Nephron progenitor cell (in vitro differentiated cells): ENCODE measurements around the gene TRIM38.

ENCODE experiments used
- DNase-seq: peaks from one replicate; pipeline ENCODE4 v3.0.0; 2021
- H3K27ac Mint-ChIP-seq: 2 replicates; pipeline ENCODE4 v1.8.0; 2021; ENCODE audit warnings: mild to moderate bottlenecking, moderate library complexity, mixed read lengths
- H3K27me3 Mint-ChIP-seq: 2 replicates; pipeline ENCODE4 v1.8.0; 2021; ENCODE audit warnings: mild to moderate bottlenecking, low read depth, mixed read lengths; ENCODE audit not compliant: poor library complexity
- H3K36me3 Mint-ChIP-seq: 2 replicates; pipeline ENCODE4 v1.8.0; 2021; ENCODE audit warnings: low read depth, mixed read lengths
- H3K4me1 Mint-ChIP-seq: 2 replicates; pipeline ENCODE4 v1.8.0; 2021; ENCODE audit warnings: mixed read lengths
- H3K4me3 Mint-ChIP-seq: 2 replicates; pipeline ENCODE4 v1.8.0; 2021; ENCODE audit warnings: mild to moderate bottlenecking, moderate library complexity, mixed read lengths
- H3K9me3 Mint-ChIP-seq: 2 replicates; pipeline ENCODE4 v1.8.0; 2021; ENCODE audit warnings: mild to moderate bottlenecking, moderate library complexity, mixed read lengths
- TF ChIP-seq, protein P1 (sequence below): fragments of 200-600 bp; sonication (generic); IDR thresholded peaks from 2 replicates; pipeline ENCODE4 v1.5.0; 2021; ENCODE audit warnings: antibody characterized with exemption

TRIM38 gene

GRCh38 chr6:25961619-25962148 lies 918 bp upstream of the TRIM38 start:
- Mint-ChIP-seq H3K4me3 (no peak overlapping the region), H3K9me3 (peaks cover 50% of the 10 kb centered on the region)

GRCh38 chr6:25963426-25964123 lies 973 bp downstream of the TRIM38 start:
- TF ChIP-seq, protein P1, sequence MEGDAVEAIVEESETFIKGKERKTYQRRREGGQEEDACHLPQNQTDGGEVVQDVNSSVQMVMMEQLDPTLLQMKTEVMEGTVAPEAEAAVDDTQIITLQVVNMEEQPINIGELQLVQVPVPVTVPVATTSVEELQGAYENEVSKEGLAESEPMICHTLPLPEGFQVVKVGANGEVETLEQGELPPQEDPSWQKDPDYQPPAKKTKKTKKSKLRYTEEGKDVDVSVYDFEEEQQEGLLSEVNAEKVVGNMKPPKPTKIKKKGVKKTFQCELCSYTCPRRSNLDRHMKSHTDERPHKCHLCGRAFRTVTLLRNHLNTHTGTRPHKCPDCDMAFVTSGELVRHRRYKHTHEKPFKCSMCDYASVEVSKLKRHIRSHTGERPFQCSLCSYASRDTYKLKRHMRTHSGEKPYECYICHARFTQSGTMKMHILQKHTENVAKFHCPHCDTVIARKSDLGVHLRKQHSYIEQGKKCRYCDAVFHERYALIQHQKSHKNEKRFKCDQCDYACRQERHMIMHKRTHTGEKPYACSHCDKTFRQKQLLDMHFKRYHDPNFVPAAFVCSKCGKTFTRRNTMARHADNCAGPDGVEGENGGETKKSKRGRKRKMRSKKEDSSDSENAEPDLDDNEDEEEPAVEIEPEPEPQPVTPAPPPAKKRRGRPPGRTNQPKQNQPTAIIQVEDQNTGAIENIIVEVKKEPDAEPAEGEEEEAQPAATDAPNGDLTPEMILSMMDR, result no peak
- H3K9me3 Mint-ChIP-seq, result peaks cover 39% of the 10 kb centered on the region
- peak overlapping the region; percentile 80 for H3K27ac Mint-ChIP-seq
- no peak for DNase-seq
- peaks cover 29% of the 10 kb centered on the region for H3K4me1 Mint-ChIP-seq
- peaks cover 3% of the 10 kb centered on the region for H3K27me3 Mint-ChIP-seq
- H3K4me3 Mint-ChIP-seq, result peak overlapping the region; percentile 76
- H3K36me3 Mint-ChIP-seq, result peaks cover 24% of the 10 kb centered on the region

More at GRCh38 chr6:25961619-25962148, 918 bp upstream of the TRIM38 start:
- no peak overlapping the region for H3K27ac Mint-ChIP-seq
- TF ChIP-seq, protein P1, result no peak
- peaks cover 35% of the 10 kb centered on the region for H3K4me1 Mint-ChIP-seq
- peaks cover 12% of the 10 kb centered on the region for H3K36me3 Mint-ChIP-seq
- peaks cover 3% of the 10 kb centered on the region for H3K27me3 Mint-ChIP-seq
- no peak for DNase-seq

DNA sequence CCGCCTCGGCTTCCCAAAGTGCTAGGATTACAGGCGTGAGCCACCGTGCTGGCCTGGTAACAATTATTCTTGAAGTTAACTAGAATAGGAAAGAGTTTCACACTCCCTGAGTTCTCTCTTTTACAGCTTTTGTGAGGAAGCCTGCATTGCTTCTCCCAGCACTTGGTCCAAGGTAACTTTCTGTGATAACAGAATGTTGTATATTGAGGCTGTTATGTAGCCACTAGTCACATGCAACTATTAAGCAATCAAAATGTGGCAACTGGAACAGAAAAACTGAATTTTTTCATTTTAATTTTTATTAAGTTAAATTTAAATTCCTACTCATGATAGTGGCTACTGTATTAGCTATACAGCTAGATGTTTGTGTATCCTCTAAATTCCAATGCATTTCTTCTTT lies 2.5 kb downstream of the TRIM38 start:
- peaks cover 24% of the 10 kb centered on the region for H3K9me3 Mint-ChIP-seq
- DNase-seq, result no peak
- peaks cover 24% of the 10 kb centered on the region for H3K36me3 Mint-ChIP-seq
- peaks cover 3% of the 10 kb centered on the region for H3K27me3 Mint-ChIP-seq
- no peak overlapping the region for H3K27ac Mint-ChIP-seq
- H3K4me3 Mint-ChIP-seq, result no peak overlapping the region
- H3K4me1 Mint-ChIP-seq, result peaks cover 34% of the 10 kb centered on the region
- TF ChIP-seq, protein P1, result no peak

DNA sequence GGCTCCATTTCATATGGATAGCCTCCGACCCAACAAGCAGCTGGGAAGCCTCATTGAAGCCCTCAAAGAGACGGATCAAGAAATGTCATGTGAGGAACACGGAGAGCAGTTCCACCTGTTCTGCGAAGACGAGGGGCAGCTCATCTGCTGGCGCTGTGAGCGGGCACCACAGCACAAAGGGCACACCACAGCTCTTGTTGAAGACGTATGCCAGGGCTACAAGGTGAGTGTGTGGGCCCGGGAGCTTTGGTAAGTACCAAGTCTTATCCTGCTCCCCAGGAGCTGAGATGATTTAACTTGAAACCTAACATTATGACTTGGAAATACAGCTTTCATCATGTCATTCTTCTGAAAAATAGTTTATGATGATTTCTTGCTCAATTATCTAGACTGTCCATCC lies 4.1 kb downstream of the TRIM38 start:
- H3K4me3 Mint-ChIP-seq, result no peak overlapping the region
- TF ChIP-seq, protein P1, result no peak
- H3K4me1 Mint-ChIP-seq, result peaks cover 50% of the 10 kb centered on the region
- H3K27ac Mint-ChIP-seq, result no peak overlapping the region
- no peak for DNase-seq
- peaks cover 7% of the 10 kb centered on the region for H3K9me3 Mint-ChIP-seq
- H3K27me3 Mint-ChIP-seq, result peaks cover 6% of the 10 kb centered on the region
- H3K36me3 Mint-ChIP-seq, result peaks cover 22% of the 10 kb centered on the region

DNA sequence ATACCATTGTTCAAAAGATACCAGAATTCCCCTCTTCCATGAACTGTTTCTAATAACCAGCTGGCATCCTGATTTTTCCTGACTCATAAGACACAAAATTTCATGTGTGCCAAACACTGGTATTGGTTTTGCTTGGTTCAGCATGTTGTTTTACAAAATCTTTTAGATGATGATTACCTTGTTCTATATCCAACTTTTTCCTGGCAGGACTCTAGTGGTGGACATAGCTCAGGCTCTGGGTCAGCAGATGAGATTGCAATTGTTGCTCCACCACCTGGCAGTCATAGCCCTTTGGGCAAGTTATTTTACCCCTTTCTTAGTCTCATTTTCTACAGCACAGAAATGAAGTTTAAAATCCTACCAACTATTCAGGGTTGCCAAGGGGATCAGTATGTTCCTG lies 6.2 kb downstream of the TRIM38 start:
- Mint-ChIP-seq H3K36me3 (peaks cover 25% of the 10 kb centered on the region), H3K27ac (no peak overlapping the region), H3K4me3 (no peak overlapping the region), H3K4me1 (peaks cover 37% of the 10 kb centered on the region), H3K9me3 (no peaks in the 10 kb centered on the region), H3K27me3 (peaks cover 6% of the 10 kb centered on the region)
- no peak for DNase-seq
- TF ChIP-seq, protein P1, result no peak
